ENCODE data around the gene MTSS2.
"Not testable (repeated sequence)": the region's sequence is repeated elsewhere in the genome, so short reads cannot be mapped to it uniquely, and the experiment has no call there.

The MTSS2 gene

GRCh38 chr16:70674221-70675014 is 11.4 kb downstream of the MTSS2 start:
- DNase-seq (ENCODE audit: low read depth in 2 of 2): no peak

- DNase-seq (ENCODE audit: low read depth in 2 of 2): not testable (repeated sequence)
These were observed 14.9 kb downstream of the MTSS2 start for GRCh38 chr16:70670938-70671337.

GRCh38 chr16:70670175-70670574 is 15.7 kb downstream of the MTSS2 start:
- DNase-seq (ENCODE audit: low read depth in 2 of 2): no peak

- DNase-seq (ENCODE audit: low read depth in 2 of 2): no peak
These were observed 19.8 kb downstream of the MTSS2 start for GRCh38 chr16:70665806-70666735.

GRCh38 chr16:70665113-70665694 is 20.6 kb downstream of the MTSS2 start:
- DNase-seq (ENCODE audit: low read depth in 2 of 2): no peak

- DNase-seq (ENCODE audit: low read depth in 2 of 2): no peak
These were observed 21.3 kb downstream of the MTSS2 start for GRCh38 chr16:70664325-70665112.

GRCh38 chr16:70663524-70664324 is 22.1 kb downstream of the MTSS2 start:
- no peak for DNase-seq (ENCODE audit: low read depth in 2 of 2)

- DNase-seq (ENCODE audit: low read depth in 2 of 2): no peak
These were observed 22.8 kb downstream of the MTSS2 start for GRCh38 chr16:70662991-70663523.

GRCh38 chr16:70661918-70662641 is 23.8 kb downstream of the MTSS2 start:
- DNase-seq (ENCODE audit: low read depth in 2 of 2): no peak

- DNase-seq (ENCODE audit: low read depth in 2 of 2): no peak
These were observed 24.3 kb downstream of the MTSS2 start for GRCh38 chr16:70661534-70661917.

GRCh38 chr16:70660672-70661350 is 25.0 kb downstream of the MTSS2 start:
- DNase-seq (ENCODE audit: low read depth in 2 of 2): no peak

- DNase-seq (ENCODE audit: low read depth in 2 of 2): no peak
These were observed 25.7 kb downstream of the MTSS2 start for GRCh38 chr16:70659953-70660671.

- no peak for DNase-seq (ENCODE audit: low read depth in 2 of 2)
These were observed 26.3 kb downstream of the MTSS2 start for GRCh38 chr16:70659546-70659945.

- DNase-seq (ENCODE audit: low read depth in 2 of 2): no peak
These were observed 26.9 kb downstream of the MTSS2 start for GRCh38 chr16:70658921-70659320.

- no peak for DNase-seq (ENCODE audit: low read depth in 2 of 2)
These were observed 27.9 kb downstream of the MTSS2 start for GRCh38 chr16:70657956-70658355.

- DNase-seq (ENCODE audit: low read depth in 2 of 2): no peak
These were observed 29.1 kb downstream of the MTSS2 start for GRCh38 chr16:70656712-70657263.

GRCh38 chr16:70656065-70656711 is 29.7 kb downstream of the MTSS2 start:
- DNase-seq (ENCODE audit: low read depth in 2 of 2): no peak
